Retina (tissue), 1 donor: Measurements from ENCODE around the gene SPATA31D3.
"Not testable (repeated sequence)": the region's sequence is repeated elsewhere in the genome, so short reads cannot be mapped to it uniquely, and the experiment has no call there.

Source experiments
- DNase-seq: peaks from one replicate; pipeline ENCODE4 v3.0.0-alpha.2; 2016

The SPATA31D3 gene

GRCh38 chr9:81980568-81980967 lies 37.3 kb downstream of the SPATA31D3 start:
- DNase-seq = no peak

- no peak for DNase-seq
Observed at GRCh38 chr9:81981883-81982282, 38.6 kb downstream of the SPATA31D3 start.

GRCh38 chr9:81984928-81985327 lies 41.6 kb downstream of the SPATA31D3 start:
- no peak for DNase-seq

- no peak for DNase-seq
Observed at GRCh38 chr9:81986051-81986450, 42.8 kb downstream of the SPATA31D3 start.

GRCh38 chr9:81988472-81988871 lies 45.2 kb downstream of the SPATA31D3 start, which contains the start of gene SPATA31D1:
TSS of gene SPATA31D1 (plus strand) at chr9:81988772. CDS start at chr9:81988819, 47 bp downstream.
- DNase-seq = not testable (repeated sequence)

- DNase-seq = no peak
Observed at GRCh38 chr9:81989700-81990099, 46.4 kb downstream of the SPATA31D3 start.

- DNase-seq = no peak
Observed at GRCh38 chr9:81993656-81994055, 50.4 kb downstream of the SPATA31D3 start.
